HCT116 (cell line): ENCODE measurements around the gene PRICKLE2. TPM values are rescaled to one million over a fixed set of nuclear protein-coding genes. Genes with fewer than 3 reads are reported as not detected.

Source experiments
- ATAC-seq: fragments of 200-7000 bp; cut with Tn5 transposase; 2 replicates; pipeline ENCODE4 v1.9.1; 2020; ENCODE audit warnings: mild to moderate bottlenecking, moderate library complexity
- BruUV-seq: library from RNA; stranded (reverse); fragments of 400-500 nt; replicated peaks from 2 replicates; lab custom pipeline; 2021; lab: Mats Ljungman, UMichigan
- CTCF ChIA-PET: fragments of 300-600 bp; sonication (Branson Sonifier 250); formaldehyde crosslinking; loops from one replicate; lab custom pipeline; 2021; ENCODE audit warnings: antibody characterized with exemption; lab: Charles Lee
- POLR2A ChIA-PET: fragments of 300-600, 350-600 bp; sonication (Branson Sonifier 250); formaldehyde crosslinking; loops from one replicate; lab custom pipeline; 2021; ENCODE audit warnings: antibody characterized with exemption; lab: Charles Lee
- RAD21 ChIA-PET, 2 experiments: fragments of 300-600 bp; sonication (Branson Sonifier 250); formaldehyde crosslinking; loops; one replicate each; lab custom pipeline; 2023; ENCODE audit warnings: low total read pairs in 2 of 2; ENCODE audit not compliant: uncharacterized antibody in 2 of 2, unreplicated experiment in 2 of 2, low non-redundant PET in 1 of 2; lab: Charles Lee
- DNase-seq: peaks from one replicate; pipeline ENCODE4 v3.0.0-alpha.2; 2010; ENCODE audit warnings: low read depth, low spot score
- H2AFZ ChIP-seq: fragments of 200-600 bp; shearing (Covaris generic), sonication (generic); 2 replicates; pipeline ENCODE4 v1.6.1; 2017; ENCODE audit warnings: low read depth, mixed run types, mixed read lengths, antibody characterized with exemption, low read length; ENCODE audit not compliant: poor library complexity, severe bottlenecking
- H3K27ac ChIP-seq: 2 replicates; pipeline ENCODE4 v1.5.1; 2012; ENCODE audit warnings: low read depth, low read length
- H3K27me3 ChIP-seq: fragments of 200-600 bp; sonication (generic); 2 replicates; pipeline ENCODE4 v1.6.1; 2016; ENCODE audit warnings: mixed run types, low read length, mixed read lengths; ENCODE audit not compliant: insufficient read depth
- H3K36me3 ChIP-seq, 2 experiments: fragments of 200-500 bp in 1 of 2; fragments of 200-600 bp in 1 of 2; sonication (Bioruptor generic) in 1 of 2; sonication (generic) in 1 of 2; 2 replicates each; pipeline versions ENCODE4 v1.5.1 to v1.6.1; 2014 to 2016; ENCODE audit warnings: low read length in 2 of 2, inconsistent platforms in 1 of 2, mixed read lengths in 1 of 2, mixed run types in 1 of 2; ENCODE audit not compliant: insufficient read depth in 2 of 2, control insufficient read depth in 1 of 2
- H3K4me1 ChIP-seq, 2 experiments: fragments of 200-600 bp in 1 of 2; sonication (generic) in 1 of 2; 2 replicates each; pipeline versions ENCODE4 v1.5.1 to v1.6.1; 2012 to 2017; ENCODE audit warnings: low read length in 2 of 2, inconsistent platforms in 1 of 2, mild to moderate bottlenecking in 1 of 2, mixed read lengths in 1 of 2, mixed run types in 1 of 2, moderate library complexity in 1 of 2; ENCODE audit not compliant: insufficient read depth in 2 of 2, control insufficient read depth in 1 of 2
- H3K4me2 ChIP-seq: fragments of 200-600 bp; sonication (generic); 2 replicates; pipeline ENCODE4 v1.6.1; 2017; ENCODE audit warnings: mixed run types, low read length, mixed read lengths
- H3K4me3 ChIP-seq, 2 experiments: fragments of 200-600 bp in 1 of 2; sonication (generic) in 1 of 2; replicated peaks in 1 of 2; 2 replicates each; pipeline ENCODE4 v1.5.1; 2011 to 2016; ENCODE audit warnings: low read length in 2 of 2, control low read depth in 1 of 2, low read depth in 1 of 2, mild to moderate bottlenecking in 1 of 2, mixed read lengths in 1 of 2, mixed run types in 1 of 2
- H3K79me2 ChIP-seq: fragments of 200-600 bp; sonication (generic); 2 replicates; pipeline ENCODE4 v1.6.1; 2017; ENCODE audit warnings: mild to moderate bottlenecking, mixed run types, low read length, moderate library complexity, mixed read lengths; ENCODE audit not compliant: insufficient read depth
- H3K9ac ChIP-seq: fragments of 200-600 bp; sonication (generic); 2 replicates; pipeline ENCODE4 v1.6.1; 2016; ENCODE audit warnings: low read length, mixed read lengths
- H3K9me2 ChIP-seq: fragments of 200-600 bp; sonication (generic), shearing (Covaris generic); 2 replicates; pipeline ENCODE4 v1.6.1; 2017; ENCODE audit warnings: mixed run types, mild to moderate bottlenecking, moderate library complexity; ENCODE audit not compliant: insufficient read depth
- H3K9me3 ChIP-seq, 2 experiments: fragments of 200-500 bp in 1 of 2; fragments of 200-600 bp in 1 of 2; sonication (Bioruptor generic) in 1 of 2; sonication (generic) in 1 of 2; 2 replicates each; pipeline ENCODE4 v1.6.1; 2014 to 2017; ENCODE audit warnings: low read length in 2 of 2, mixed read lengths in 2 of 2, inconsistent platforms in 1 of 2, low read depth in 1 of 2, mild to moderate bottlenecking in 1 of 2, mixed run types in 1 of 2, moderate library complexity in 1 of 2; ENCODE audit not compliant: control insufficient read depth in 1 of 2, insufficient read depth in 1 of 2
- H4K20me1 ChIP-seq: fragments of 200-600 bp; sonication (generic), shearing (Covaris generic); 2 replicates; pipeline ENCODE4 v1.6.1; 2017; ENCODE audit warnings: mixed run types, mild to moderate bottlenecking, moderate library complexity; ENCODE audit not compliant: insufficient read depth
- CBX3 ChIP-seq: IDR thresholded peaks from 2 replicates; pipeline ENCODE4 v1.6.1; 2012; ENCODE audit warnings: low read depth
- CEBPB ChIP-seq: IDR thresholded peaks from 2 replicates; pipeline ENCODE4 v1.6.1; 2012; ENCODE audit warnings: low read depth
- CTCF ChIP-seq, 3 experiments: fragments of 200-600 bp in 1 of 3; sonication (generic) in 1 of 3; IDR thresholded peaks in 2 of 3; conservative IDR thresholded peaks in 1 of 3; 2 replicates each; pipeline ENCODE4 v1.5.1; 2012 to 2017; ENCODE audit warnings: low read depth in 2 of 3, low read length in 2 of 3, antibody characterized with exemption in 1 of 3, borderline replicate concordance in 1 of 3, control low read depth in 1 of 3, mild to moderate bottlenecking in 1 of 3, mixed read lengths in 1 of 3, mixed run types in 1 of 3, moderate library complexity in 1 of 3; ENCODE audit not compliant: insufficient read depth in 1 of 3
- EZH2 ChIP-seq: fragments of 200-600 bp; sonication (generic); IDR thresholded peaks from 2 replicates; pipeline ENCODE4 v1.6.1; 2017; ENCODE audit warnings: antibody characterized with exemption, mixed run types
- EZH2phosphoT487 ChIP-seq: fragments of 200-600 bp; IDR thresholded peaks from 2 replicates; pipeline ENCODE4 v1.6.1; 2018; ENCODE audit warnings: antibody characterized with exemption, borderline replicate concordance
- FOSL1 ChIP-seq: IDR thresholded peaks from 2 replicates; pipeline ENCODE4 v1.6.1; 2012; ENCODE audit warnings: low read depth
- MAX ChIP-seq: IDR thresholded peaks from 2 replicates; pipeline ENCODE4 v1.6.1; 2012
- POLR2A ChIP-seq: IDR thresholded peaks from 2 replicates; pipeline ENCODE4 v1.7.0; 2011; ENCODE audit warnings: borderline replicate concordance; ENCODE audit not compliant: insufficient read depth, insufficient read length; ENCODE audit errors: extremely low read depth
- POLR2AphosphoS5 ChIP-seq: IDR thresholded peaks from 2 replicates; pipeline ENCODE4 v1.6.1; 2011; ENCODE audit warnings: mild to moderate bottlenecking, low read depth, low read length, moderate library complexity
- REST ChIP-seq: IDR thresholded peaks from 2 replicates; pipeline ENCODE4 v1.6.1; 2012; ENCODE audit warnings: low read depth
- SIN3A ChIP-seq: IDR thresholded peaks from 2 replicates; pipeline ENCODE4 v1.6.1; 2012; ENCODE audit warnings: low read depth
- SP1 ChIP-seq: IDR thresholded peaks from 2 replicates; pipeline ENCODE4 v1.6.1; 2012; ENCODE audit warnings: low read depth
- TCF7L2 ChIP-seq: IDR thresholded peaks from 2 replicates; pipeline ENCODE4 v1.7.0; 2011; ENCODE audit warnings: borderline replicate concordance, inconsistent platforms; ENCODE audit not compliant: insufficient read depth, insufficient read length; ENCODE audit errors: extremely low read depth
- YY1 ChIP-seq: IDR thresholded peaks from 2 replicates; pipeline ENCODE4 v1.6.1; 2011; ENCODE audit warnings: low read length, low read depth, moderate library complexity, mild to moderate bottlenecking; ENCODE audit not compliant: insufficient replicate concordance; ENCODE audit errors: extremely low read depth
- ZFX ChIP-seq: fragments of 450-650 bp; IDR thresholded peaks from 2 replicates; pipeline ENCODE4 v1.6.1; 2017
- intact Hi-C: fragments of 100-400 bp; cut with micrococcal nuclease; formaldehyde crosslinking; loops from 2 replicates; pipeline ENCODE4 v1.10.0; 2022
- total RNA-seq: library from RNA; stranded (reverse); gene quantifications from one replicate; pipeline ENCODE4 v1.2.1, GENCODE V29; 2021; ENCODE audit not compliant: unreplicated experiment

PRICKLE2 gene
- total RNA-seq, 1 experiment from 2014 or later: 0.05 TPM

GRCh38 chr3:64240396-64240795 is 15.1 kb upstream of the PRICKLE2 start:
- H3K4me3 ChIP-seq: no peak overlapping the region
- CTCF ChIA-PET: no interaction called here
- no peak overlapping the region for H3K27ac ChIP-seq
- no peaks in the 10 kb centered on the region for H3K9me3 ChIP-seq
- POLR2A ChIA-PET: no interaction called here
- no peak for TF ChIP-seq TCF7L2
- TF ChIP-seq MAX: no peak
- no peak for TF ChIP-seq POLR2A
- TF ChIP-seq CBX3: no peak
- TF ChIP-seq POLR2AphosphoS5: no peak
- TF ChIP-seq CEBPB: no peak
- no peak for TF ChIP-seq FOSL1
- TF ChIP-seq EZH2phosphoT487: no peak
- no peak for TF ChIP-seq YY1
- TF ChIP-seq SP1: no peak
- TF ChIP-seq EZH2: no peak
- TF ChIP-seq CTCF (IDR thresholded peaks at IDR 0.05 in 2 of 3, conservative IDR thresholded peaks at IDR 0.05 in 1 of 3; ENCODE audit: borderline replicate concordance in 1 of 3, insufficient read depth in 1 of 3, low read depth in 2 of 3, low read length in 2 of 3): no peak
- no peak for TF ChIP-seq SIN3A
- no peak for TF ChIP-seq REST
- no peak for TF ChIP-seq ZFX
- H3K27me3 ChIP-seq: peaks cover 19% of the 10 kb centered on the region; the same call in 1 of the 2 replicates
- RAD21 ChIA-PET: no interaction called here
- DNase-seq (no peak), ATAC-seq (no peak)
- H4K20me1 ChIP-seq: no peaks in the 10 kb centered on the region
- H3K4me1 ChIP-seq: peaks cover 0 to 8% of the 10 kb centered on the region in 2 experiments; a peak in 1 of 4 replicates
- intact Hi-C loops: no loop called here
- no peak overlapping the region for H3K4me2 ChIP-seq
- H3K9me2 ChIP-seq: no peaks in the 10 kb centered on the region
- no peak overlapping the region for H3K9ac ChIP-seq
- H3K79me2 ChIP-seq: no peaks in the 10 kb centered on the region
- no peaks in the 10 kb centered on the region for H3K36me3 ChIP-seq
- no TSS peak for BruUV-seq
- H2AFZ ChIP-seq: no peak overlapping the region
